CD4-positive, alpha-beta T cell treated with Interleukin-21 for 1 hour (primary cell): Measurements from ENCODE around the gene TULP4.
"Not testable (repeated sequence)": the region's sequence is repeated elsewhere in the genome, so short reads cannot be mapped to it uniquely, and the experiment has no call there.

Experiments
- DNase-seq: peaks from one replicate; pipeline ENCODE4 v3.0.0-alpha.2; 2020

TULP4 gene

DNA sequence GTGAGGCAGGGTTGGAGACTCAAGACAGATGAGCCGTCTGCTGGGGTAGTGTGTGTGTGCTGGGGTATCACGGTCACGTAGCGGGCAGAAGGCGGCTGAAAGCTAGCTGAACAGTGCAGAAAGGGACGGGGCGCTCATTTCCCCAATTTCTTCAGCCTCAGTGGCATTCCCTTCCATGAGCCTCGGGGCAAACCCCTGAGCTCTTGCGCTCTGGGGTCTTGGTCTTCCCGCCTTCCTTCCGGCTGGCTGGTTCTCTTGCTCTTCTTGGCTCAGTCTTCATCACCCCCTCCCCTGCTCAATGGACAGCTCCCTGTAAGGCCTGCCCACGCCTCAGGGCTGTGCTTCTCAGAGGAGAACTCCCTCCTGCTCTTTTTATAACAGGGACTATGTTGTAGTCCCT is 232.2 kb downstream of the TULP4 start:
- DNase-seq = no peak

DNA sequence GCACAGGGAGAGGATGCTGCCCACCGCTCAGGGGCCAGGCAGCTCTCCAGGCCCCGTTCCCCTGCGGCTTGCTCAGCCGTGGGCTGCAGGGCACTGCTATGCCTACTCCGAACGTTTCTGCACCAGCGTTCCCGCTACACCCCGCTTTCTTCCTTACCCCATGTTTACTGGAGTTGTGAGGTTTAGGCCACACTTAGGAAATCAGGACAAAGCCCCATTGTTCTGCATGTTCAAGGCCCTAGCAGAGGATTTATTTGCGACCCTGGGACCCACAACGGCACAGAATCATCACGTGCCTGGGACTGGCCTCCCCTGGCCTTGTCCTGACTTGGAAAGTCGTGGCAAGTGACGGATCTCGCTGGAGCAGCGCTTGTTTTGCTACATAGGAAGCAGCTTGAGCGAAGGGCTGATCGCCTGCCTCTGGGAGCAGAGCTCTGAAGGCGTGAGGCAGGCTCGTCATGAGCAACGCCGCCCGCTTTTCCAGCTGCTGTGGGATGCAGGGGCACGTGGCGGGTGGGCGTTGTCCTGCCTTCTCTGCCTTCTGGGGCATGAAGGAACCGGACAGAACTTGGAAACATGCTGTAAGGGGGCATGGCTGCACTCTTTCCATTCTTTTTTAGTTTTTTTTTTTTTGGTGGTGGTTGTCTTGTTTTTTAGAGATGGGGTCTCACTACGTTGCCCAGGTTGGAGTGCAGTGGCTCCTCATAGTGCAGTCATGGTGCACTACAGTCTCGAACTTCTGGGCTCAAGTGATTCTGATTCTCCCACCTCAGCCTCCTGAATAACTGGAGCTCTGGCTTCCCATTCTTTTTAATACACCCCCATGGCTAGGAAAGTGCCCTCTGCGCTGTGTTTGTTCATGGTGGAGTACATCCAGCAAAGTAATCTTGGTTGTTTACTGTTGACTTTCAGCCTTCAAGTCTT is 233.0 kb downstream of the TULP4 start:
- DNase-seq = no peak

DNA sequence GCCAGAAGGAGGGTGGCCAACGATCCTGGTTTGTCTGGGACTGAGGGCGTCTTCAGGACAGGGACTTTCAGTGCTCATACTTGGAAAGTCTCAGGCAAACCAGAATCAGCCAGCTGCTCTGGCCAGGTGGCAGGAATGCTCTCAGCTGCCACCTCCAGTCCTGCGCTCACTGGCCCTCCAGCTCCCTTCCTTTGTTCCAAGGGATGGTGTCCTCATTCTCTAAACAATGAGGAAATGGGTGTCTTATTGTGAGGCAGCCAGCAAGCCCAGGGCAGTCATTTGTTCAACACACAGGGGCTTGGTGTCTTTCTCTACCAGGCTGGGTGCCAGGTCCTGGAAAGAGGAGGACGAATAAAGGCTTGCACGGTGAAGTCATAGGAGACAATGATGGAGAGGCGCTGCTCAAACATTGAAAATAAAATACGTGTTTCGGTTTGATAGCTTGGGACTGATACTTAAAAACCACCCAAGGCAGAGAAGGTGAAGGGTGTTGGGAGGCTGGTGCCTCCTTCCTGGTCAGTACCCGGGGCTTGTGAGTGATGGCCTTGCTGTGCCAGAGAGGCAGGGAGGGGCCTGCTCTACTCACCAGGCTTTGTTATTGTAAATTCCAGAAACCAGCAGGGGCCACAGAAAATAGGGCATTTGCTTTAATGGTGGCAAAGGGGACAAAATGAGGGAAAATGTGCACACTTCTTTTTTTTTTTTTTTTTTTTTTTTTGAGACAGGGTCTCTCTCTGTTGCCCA is 236.3 kb downstream of the TULP4 start:
- no peak for DNase-seq

DNA sequence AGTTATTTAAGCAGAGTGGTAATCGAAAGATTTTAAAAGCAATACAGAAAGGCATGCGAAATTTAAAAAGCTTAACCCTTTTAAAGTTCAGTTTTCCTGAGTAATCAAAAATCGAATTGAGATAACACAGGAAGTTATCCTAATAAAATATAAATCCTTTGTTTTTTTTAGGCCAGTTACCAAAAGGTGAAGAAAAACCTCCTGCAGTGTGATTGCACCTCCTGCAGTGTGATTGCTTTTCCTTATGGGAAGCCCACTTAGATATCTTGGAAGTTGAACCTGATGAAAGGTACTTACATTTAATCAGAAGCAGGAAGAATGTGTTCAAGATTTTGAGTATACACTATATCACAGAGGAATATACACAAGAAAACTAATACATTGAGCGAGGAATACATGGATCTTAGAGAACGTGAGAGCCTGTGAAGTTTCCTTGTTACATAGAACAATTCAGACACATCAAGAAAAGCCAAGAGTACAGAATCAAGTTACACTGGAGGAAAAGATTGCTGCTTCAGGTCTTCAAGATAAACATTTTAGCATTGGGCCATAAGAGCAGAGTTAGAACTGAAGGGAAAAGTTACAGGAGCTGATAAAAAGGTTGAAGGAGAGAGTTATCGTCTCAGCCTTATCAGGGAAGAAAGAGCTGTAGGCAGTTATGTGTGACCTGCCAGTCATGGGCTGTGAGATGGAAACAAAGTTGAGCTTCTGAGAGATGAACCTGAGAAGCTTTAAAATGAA is 240.0 kb downstream of the TULP4 start:
- no peak for DNase-seq

DNA sequence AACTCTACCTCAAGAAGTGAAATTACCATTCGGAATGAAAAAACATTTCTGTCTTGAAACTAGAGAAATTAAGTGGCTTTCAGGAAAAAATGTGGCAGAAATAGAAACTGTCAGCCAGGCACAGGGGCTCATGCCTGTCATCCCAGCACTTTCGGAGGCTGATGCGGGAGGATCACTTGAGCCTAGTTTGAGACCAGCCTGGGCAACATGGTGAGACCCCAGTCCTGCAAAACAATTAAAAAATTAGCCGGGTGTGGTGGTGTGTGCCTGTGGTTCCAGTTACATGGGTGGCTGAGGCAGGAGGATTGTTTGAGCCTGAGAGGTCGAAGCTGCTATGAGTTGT is 240.5 kb downstream of the TULP4 start:
- no peak for DNase-seq

DNA sequence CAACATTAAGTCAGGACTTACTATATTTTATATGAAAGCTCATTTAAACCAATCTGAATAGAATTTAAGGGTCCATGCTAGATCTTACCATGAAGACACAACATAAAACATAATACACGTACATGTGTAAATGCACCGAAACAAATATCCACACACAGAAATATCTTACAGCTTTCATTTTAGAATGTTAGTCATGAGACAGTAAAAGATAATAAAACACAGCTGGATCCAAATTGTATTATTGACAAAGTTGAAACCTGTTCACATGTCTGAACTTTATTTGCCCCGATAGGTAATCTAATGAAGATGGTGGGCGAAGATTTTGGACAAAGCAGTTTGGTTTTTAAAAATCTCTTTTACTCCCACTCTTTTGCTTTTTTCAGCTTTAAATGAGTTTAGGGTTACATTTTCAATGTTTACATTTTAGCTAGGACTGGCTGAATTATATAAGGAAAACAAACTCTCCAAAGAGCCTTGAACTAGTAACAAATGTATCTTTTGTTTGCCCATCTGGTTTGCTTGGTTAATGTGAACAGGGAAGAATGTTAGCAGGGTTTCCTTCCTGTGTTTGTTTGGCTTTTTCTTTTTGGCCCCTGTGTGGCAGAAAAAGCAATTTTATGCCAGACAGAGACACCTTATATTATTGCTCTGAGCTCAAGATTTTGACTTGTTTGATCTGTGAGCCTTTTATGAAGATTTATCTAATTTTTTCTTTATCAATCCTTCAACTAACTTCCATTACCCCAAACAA is 242.5 kb downstream of the TULP4 start:
- DNase-seq = no peak

DNA sequence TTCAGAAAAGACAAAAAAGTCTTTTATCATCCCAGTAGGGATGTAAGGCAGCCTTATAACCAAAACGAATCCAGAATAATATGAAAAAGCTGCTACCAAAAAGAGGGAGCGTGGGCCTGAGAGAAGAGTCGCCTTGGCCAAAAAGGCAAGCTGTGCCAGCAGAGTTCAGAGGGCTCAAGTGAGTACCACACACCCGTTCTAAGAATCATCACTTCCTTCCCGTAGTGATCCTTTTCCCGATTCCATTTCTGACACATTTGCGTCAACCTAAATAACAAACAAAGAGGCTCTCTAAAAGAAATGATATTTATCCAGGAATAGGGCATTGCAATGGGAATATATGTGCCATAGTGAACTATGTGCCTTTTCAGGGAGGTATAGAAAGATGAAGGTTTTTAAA is 243.8 kb downstream of the TULP4 start:
- no peak for DNase-seq

DNA sequence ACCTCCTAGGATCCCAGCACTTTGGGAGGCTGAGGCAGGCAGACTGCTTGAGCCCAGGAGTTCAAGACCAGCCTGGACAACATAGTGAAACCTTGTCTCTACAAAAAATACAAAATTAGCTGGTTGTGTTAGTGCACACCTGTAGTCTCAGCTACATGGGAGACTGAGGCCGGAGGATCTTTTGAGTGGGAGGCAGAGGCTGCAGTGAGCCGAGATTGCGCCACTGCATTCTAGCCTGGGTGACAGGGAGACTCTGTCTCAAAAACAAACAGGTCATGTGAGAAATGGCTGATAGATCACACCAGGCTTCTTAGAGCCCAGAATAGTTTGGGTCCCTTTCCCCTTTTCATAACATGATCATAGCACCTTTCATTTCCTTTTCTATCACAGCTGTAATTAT is 244.8 kb downstream of the TULP4 start:
- DNase-seq = not testable (repeated sequence)

DNA sequence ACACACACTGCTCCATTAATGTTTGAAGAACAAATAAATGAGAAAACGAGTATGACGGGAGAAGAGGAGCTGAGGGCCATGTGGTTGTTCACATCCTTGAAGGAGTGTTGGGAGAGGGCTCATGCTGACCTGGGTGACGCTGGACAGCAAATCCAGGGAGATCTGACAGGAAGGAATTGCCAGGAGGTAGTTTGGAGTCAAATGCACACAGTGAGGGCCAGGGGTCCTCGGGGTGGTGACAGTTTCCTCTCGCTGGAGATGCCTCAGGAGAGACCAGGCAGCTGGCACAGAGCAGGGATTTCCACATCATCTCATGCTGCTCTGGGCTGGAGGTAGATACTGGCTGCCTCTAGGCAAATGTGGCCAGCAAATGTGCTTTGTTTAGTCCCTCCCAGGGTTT is 245.7 kb downstream of the TULP4 start:
- DNase-seq = no peak

DNA sequence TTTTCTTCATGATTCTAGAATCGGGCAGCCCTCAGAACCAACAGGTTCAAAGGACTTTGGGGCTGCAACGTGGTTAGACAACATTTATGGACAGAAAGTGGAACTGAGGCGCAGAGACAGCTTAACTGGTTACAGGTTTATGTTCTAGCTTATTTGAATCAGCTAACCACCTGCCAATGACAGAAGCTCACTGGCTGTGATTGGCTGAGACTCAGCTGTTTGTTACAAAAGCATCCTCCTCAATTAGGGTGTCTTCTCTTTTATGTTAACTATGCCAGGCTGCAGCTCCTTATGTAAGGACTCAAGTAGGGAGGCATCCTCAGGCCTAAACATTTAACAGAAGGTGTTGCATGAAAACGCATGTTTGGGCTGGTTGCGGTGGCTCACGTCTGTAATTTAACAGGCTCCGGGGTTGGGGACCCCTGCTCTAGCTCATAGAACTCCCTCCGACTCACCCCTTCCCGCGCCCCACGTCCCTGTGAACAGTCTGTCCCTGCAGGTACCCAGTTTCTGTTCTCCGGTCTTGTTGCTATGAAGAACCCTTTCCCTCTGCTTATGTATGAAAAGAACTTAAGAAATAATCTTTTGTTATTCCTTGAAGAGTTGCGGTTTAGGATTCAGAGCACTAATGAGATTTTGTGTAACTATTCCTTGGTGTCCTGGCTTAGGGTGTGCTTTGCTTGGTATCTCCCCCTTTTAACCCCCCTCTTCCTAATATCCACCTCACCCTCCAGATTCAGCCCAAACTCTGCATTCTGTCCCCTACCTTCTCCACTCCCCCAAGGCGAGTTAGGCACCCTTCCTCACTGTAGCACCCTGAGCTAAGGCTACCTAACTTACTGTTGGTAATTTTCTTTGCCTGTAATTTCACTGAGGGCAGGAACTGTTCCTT is 246.4 kb downstream of the TULP4 start:
- no peak for DNase-seq

DNA sequence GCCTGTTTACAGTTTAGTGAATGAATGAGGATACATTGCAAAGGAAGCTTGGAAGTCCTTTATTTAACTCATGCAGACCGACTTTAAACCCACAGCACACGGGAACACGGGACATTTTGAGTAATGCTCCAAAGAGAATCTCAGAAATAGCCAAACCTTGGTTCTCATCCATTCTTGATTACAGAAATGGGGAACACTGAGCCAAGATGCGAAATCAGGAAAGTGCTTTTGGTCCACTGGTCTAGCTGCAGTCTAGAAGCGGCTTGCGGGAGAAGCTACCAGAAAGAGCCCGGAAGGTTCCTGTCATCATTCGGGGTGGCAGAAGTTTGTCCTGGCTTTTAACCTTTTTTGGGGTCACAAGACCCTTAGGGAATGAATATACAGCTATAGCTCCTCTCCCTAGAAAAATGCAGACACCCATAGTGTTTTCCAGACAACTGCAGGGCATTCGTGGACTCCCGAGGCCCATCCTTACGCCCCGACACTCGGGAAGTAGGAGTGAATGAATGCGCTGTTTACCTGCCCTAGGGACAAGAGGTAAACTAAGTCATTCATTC is 247.2 kb downstream of the TULP4 start:
- no peak for DNase-seq

DNA sequence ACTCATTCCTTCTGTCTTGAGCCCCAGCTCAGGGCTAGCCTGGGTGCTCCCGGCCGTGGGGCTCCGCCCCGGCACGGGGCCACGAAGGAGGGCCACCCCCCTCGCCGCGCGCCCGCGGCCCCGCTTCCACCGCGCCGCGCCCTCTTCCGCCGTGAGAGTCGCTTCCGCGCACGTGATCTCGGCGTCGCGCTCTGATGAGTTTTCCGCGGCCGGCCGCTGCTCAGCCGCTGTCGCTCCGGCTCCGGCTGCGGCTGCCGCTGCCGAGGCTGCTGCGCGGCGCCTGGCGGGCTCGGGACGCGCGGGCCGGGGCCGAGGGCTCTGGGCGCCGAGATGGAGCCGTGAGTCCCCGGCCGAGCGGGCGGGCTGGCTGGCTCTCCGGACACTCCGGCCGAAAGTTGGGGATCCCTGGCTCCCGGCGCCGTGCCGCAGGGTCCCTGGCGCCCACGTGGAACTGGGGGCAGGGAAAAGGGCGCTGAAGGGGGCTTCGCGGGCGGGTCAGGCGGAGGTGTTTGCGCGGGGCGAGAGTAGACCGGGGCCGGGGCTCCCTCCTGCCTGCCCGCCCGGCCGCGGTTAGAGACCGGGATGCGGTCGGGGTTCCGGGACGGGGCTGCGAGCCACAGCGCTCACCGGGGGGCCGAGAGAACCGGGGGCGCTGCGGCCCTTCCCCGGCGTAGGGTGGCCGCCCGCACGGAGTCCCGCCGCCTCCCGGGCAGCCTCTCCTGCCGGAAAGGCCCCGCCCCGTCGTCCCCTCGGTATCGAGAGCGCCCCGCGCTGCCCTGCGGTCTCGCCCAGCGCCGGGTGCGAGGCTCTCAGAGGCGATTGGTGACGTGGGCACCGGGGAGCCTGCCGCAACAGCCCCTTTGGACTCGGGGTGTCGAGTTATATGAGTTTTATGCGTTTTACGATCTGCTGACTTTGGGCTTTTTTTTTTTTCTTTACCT is 247.9 kb downstream of the TULP4 start, which contains the start of gene TMEM181:
Gene TMEM181, plus strand, starts transcription at position 197 of the 941 bp plus-strand sequence. Its CDS starts 134 bp downstream, at position 331.
- peak; percentile 88 for DNase-seq

DNA sequence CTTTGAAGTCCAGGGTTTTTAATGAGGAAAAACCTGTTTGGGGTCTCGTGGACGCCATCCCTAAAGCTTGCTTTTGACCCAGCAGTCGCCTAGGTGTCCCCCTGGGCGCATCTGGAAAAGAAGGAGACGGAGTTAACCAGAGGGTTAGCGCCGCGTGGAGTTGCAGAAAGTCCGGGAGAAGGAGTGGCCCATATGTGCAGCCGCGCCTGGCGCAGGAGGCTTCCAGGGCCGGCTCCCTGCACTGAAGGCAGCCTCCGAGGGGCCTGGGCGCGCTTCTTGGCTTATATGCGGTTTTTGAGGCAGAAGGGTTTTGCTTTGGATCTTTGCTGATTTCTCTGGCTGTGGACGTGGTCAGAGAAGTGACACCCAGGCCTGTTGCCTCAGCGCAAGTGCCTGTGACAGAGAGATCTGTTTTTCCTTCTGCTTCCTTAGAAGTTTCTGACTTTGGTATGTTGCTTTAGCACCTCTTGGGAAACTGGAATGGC is 248.6 kb downstream of the TULP4 start:
- DNase-seq = no peak
